H9 (cell line): ENCODE data around the gene MXRA5. TPM values are rescaled to one million over a fixed set of nuclear protein-coding genes. Genes with fewer than 3 reads are reported as not detected.

Experiments used
- DNase-seq: peaks from one replicate; pipeline ENCODE4 v3.0.0-alpha.2; 2017
- H2AFZ ChIP-seq: one replicate; pipeline ENCODE4 v1.6.1; 2013; ENCODE audit warnings: mild to moderate bottlenecking, low read length, control low read depth, moderate library complexity
- H2AK5ac ChIP-seq: 2 replicates; pipeline ENCODE4 v1.6.1; 2013; ENCODE audit warnings: low read length, control low read depth, mixed read lengths; ENCODE audit not compliant: insufficient read length
- H2BK120ac ChIP-seq: one replicate; pipeline ENCODE4 v1.6.1; 2013; ENCODE audit warnings: low read depth, mild to moderate bottlenecking, low read length, control low read depth, inconsistent platforms; ENCODE audit not compliant: poor library complexity, severe bottlenecking
- H2BK12ac ChIP-seq: 2 replicates; pipeline ENCODE4 v1.6.1; 2013; ENCODE audit warnings: low read length, control low read depth, mixed read lengths, low read depth; ENCODE audit not compliant: insufficient read length
- H2BK15ac ChIP-seq: 2 replicates; pipeline ENCODE4 v1.6.1; 2013; ENCODE audit warnings: low read depth, low read length, control low read depth
- H2BK20ac ChIP-seq: one replicate; pipeline ENCODE4 v1.6.1; 2013; ENCODE audit warnings: low read depth, mild to moderate bottlenecking, low read length, control low read depth, inconsistent platforms; ENCODE audit not compliant: poor library complexity, severe bottlenecking
- H2BK5ac ChIP-seq: 2 replicates; pipeline ENCODE4 v1.6.1; 2013; ENCODE audit warnings: low read length, control low read depth, mixed read lengths; ENCODE audit not compliant: insufficient read length
- H3K14ac ChIP-seq: 2 replicates; pipeline ENCODE4 v1.6.1; 2013; ENCODE audit warnings: low read length, control low read depth; ENCODE audit not compliant: insufficient read depth
- H3K18ac ChIP-seq: 2 replicates; pipeline ENCODE4 v1.6.1; 2013; ENCODE audit warnings: low read depth, mild to moderate bottlenecking, mixed read lengths, low read length, control low read depth; ENCODE audit not compliant: insufficient read length
- H3K23ac ChIP-seq: 2 replicates; pipeline ENCODE4 v1.6.1; 2013; ENCODE audit warnings: low read length, control low read depth, mixed read lengths, low read depth; ENCODE audit not compliant: insufficient read length
- H3K23me2 ChIP-seq: 2 replicates; pipeline ENCODE4 v1.6.1; 2013; ENCODE audit warnings: low read depth, mild to moderate bottlenecking, mixed read lengths, low read length, control low read depth; ENCODE audit not compliant: insufficient read length, poor library complexity, severe bottlenecking
- H3K27ac ChIP-seq: 2 replicates; pipeline ENCODE4 v1.5.1; 2013; ENCODE audit warnings: low read length, control low read depth, mixed read lengths, low read depth; ENCODE audit not compliant: insufficient read length
- H3K27me3 ChIP-seq: 2 replicates; pipeline ENCODE4 v1.6.1; 2013; ENCODE audit warnings: low read length, control low read depth, inconsistent platforms; ENCODE audit not compliant: insufficient read depth
- H3K4ac ChIP-seq: 2 replicates; pipeline ENCODE4 v1.6.1; 2013; ENCODE audit warnings: low read depth, mild to moderate bottlenecking, control low read depth, inconsistent platforms, low read length, moderate library complexity
- H3K4me1 ChIP-seq: 2 replicates; pipeline ENCODE4 v1.6.1; 2013; ENCODE audit warnings: low read length, control low read depth, inconsistent platforms; ENCODE audit not compliant: insufficient read depth
- H3K4me2 ChIP-seq: 2 replicates; pipeline ENCODE4 v1.6.1; 2013; ENCODE audit warnings: low read length, control low read depth, mixed read lengths; ENCODE audit not compliant: insufficient read length, insufficient read depth
- H3K56ac ChIP-seq: 2 replicates; pipeline ENCODE4 v1.6.1; 2013; ENCODE audit warnings: low read depth, mild to moderate bottlenecking, mixed read lengths, low read length, control low read depth; ENCODE audit not compliant: insufficient read length
- H3K79me1 ChIP-seq: 2 replicates; pipeline ENCODE4 v1.6.1; 2013; ENCODE audit warnings: low read depth, mild to moderate bottlenecking, moderate library complexity, low read length, control low read depth, inconsistent platforms; ENCODE audit not compliant: insufficient read depth, poor library complexity, severe bottlenecking
- H3K79me2 ChIP-seq: 2 replicates; pipeline ENCODE4 v1.6.1; 2013; ENCODE audit warnings: low read length, control low read depth, inconsistent platforms; ENCODE audit not compliant: insufficient read depth
- H3K9ac ChIP-seq: 2 replicates; pipeline ENCODE4 v1.6.1; 2013; ENCODE audit warnings: low read length, control low read depth, mixed read lengths; ENCODE audit not compliant: insufficient read length; ENCODE audit errors: extremely low read depth
- H3K9me3 ChIP-seq: one replicate; pipeline ENCODE4 v1.6.1; 2013; ENCODE audit warnings: low read depth, low read length, inconsistent platforms; ENCODE audit not compliant: control insufficient read depth
- H3T11ph ChIP-seq: one replicate; pipeline ENCODE4 v1.6.1; 2013; ENCODE audit warnings: mild to moderate bottlenecking, low read length, control low read depth, inconsistent platforms
- H4K20me1 ChIP-seq: one replicate; pipeline ENCODE4 v1.6.1; 2013; ENCODE audit not compliant: control insufficient read depth, insufficient read length, insufficient read depth
- H4K5ac ChIP-seq: 2 replicates; pipeline ENCODE4 v1.6.1; 2013; ENCODE audit warnings: low read depth, mild to moderate bottlenecking, mixed read lengths, low read length, control low read depth; ENCODE audit not compliant: insufficient read length
- H4K8ac ChIP-seq: replicated peaks from 2 replicates; pipeline ENCODE4 v1.6.1; 2013; ENCODE audit warnings: low read length, control low read depth, mixed read lengths, low read depth; ENCODE audit not compliant: insufficient read length
- H4K91ac ChIP-seq: 2 replicates; pipeline ENCODE4 v1.6.1; 2013; ENCODE audit warnings: low read depth, mild to moderate bottlenecking, moderate library complexity, mixed read lengths, low read length, control low read depth; ENCODE audit not compliant: insufficient read length
- H3K27ac Mint-ChIP-seq, 3 experiments: 2 replicates in 2 of 3; 3 replicates in 1 of 3; pipeline ENCODE4 v1.8.0; 2020 to 2021; ENCODE audit warnings: mixed read lengths in 3 of 3, mild to moderate bottlenecking in 1 of 3, moderate library complexity in 1 of 3
- H3K27me3 Mint-ChIP-seq: 2 replicates; pipeline ENCODE4 v1.8.0; 2021; ENCODE audit warnings: low read depth, mild to moderate bottlenecking, moderate library complexity, mixed read lengths
- H3K36me3 Mint-ChIP-seq, 3 experiments: 2 replicates in 2 of 3; 3 replicates in 1 of 3; pipeline ENCODE4 v1.8.0; 2020 to 2021; ENCODE audit warnings: low read depth in 3 of 3, mixed read lengths in 3 of 3; ENCODE audit not compliant: insufficient read depth in 1 of 3
- H3K4me1 Mint-ChIP-seq, 2 experiments: 2 replicates each; pipeline ENCODE4 v1.8.0; 2020; ENCODE audit warnings: mixed read lengths in 2 of 2
- H3K4me3 Mint-ChIP-seq, 2 experiments: 2 replicates in 1 of 2; 3 replicates in 1 of 2; pipeline ENCODE4 v1.8.0; 2020 to 2021; ENCODE audit warnings: mild to moderate bottlenecking in 2 of 2, mixed read lengths in 2 of 2, moderate library complexity in 1 of 2
- H3K9me3 Mint-ChIP-seq, 2 experiments: 2 replicates in 1 of 2; 3 replicates in 1 of 2; pipeline ENCODE4 v1.8.0; 2020; ENCODE audit warnings: mild to moderate bottlenecking in 2 of 2, mixed read lengths in 2 of 2, moderate library complexity in 1 of 2
- CTCF ChIP-seq: fragments of 200-600 bp; sonication (generic); conservative IDR thresholded peaks from 3 replicates; pipeline ENCODE4 v1.8.0; 2021; ENCODE audit warnings: antibody characterized with exemption, mild to moderate bottlenecking
- WGBS: extraction: QIAGEN DNeasy Blood & Tissue Kit; methylation state at CpG from one replicate; pipeline ENCODE4 v1.1.7; 2013; ENCODE audit warnings: missing lambda C conversion rate, low lambda C conversion rate, mixed read lengths; ENCODE audit not compliant: insufficient read length; ENCODE audit errors: extremely low coverage; 5-methylcytosine and 5-hydroxymethylcytosine counted together
- total RNA-seq: library from RNA; stranded (reverse); gene quantifications from 2 replicates; pipeline ENCODE4 v1.2.1, GENCODE V29; 2021

Gene MXRA5
- total RNA-seq, 1 experiment from 2014 or later: 1.0 TPM

GRCh38 chrX:3378156-3378555 is 31.7 kb upstream of the MXRA5 start:
- WGBS: no CpG with 5 or more reads among the region's 4 CpGs
- H2BK5ac ChIP-seq: no peak overlapping the region
- TF ChIP-seq CTCF: no peak

More at GRCh38 chrX:3378156-3378555, 31.7 kb upstream of the MXRA5 start:
- Histone ChIP-seq H2BK120ac (no peak overlapping the region), H4K91ac (no peak overlapping the region), H3K79me2 (no peaks in the 10 kb centered on the region), H3K23ac (no peak overlapping the region), H4K20me1 (no peaks in the 10 kb centered on the region), H3K4ac (no peak overlapping the region), H2AK5ac (no peak overlapping the region), H3K27me3 (no peaks in the 10 kb centered on the region), H2BK12ac (no peak overlapping the region), H3K9ac (no peak overlapping the region), H3K9me3 (no peaks in the 10 kb centered on the region), H3K56ac (no peak overlapping the region), H3T11ph (no peak overlapping the region), H4K8ac (no peak overlapping the region), H3K79me1 (no peaks in the 10 kb centered on the region), H3K18ac (no peak overlapping the region), H3K14ac (no peak overlapping the region), H3K4me2 (no peak overlapping the region), H2BK20ac (no peak overlapping the region), H3K23me2 (no peaks in the 10 kb centered on the region), H2BK15ac (no peak overlapping the region), H3K4me1 (no peaks in the 10 kb centered on the region), H2AFZ (no peak overlapping the region), H3K27ac (no peak overlapping the region), H4K5ac (no peak overlapping the region)
- Mint-ChIP-seq H3K36me3 (peaks cover 0 to 1% (median 0%) of the 10 kb centered on the region in 3 experiments; a peak in 2 of 7 replicates), H3K27ac (no peak overlapping the region), H3K27me3 (peaks cover under 1% of the 10 kb centered on the region; the same call in 1 of the 2 replicates), H3K4me1 (no peaks in the 10 kb centered on the region), H3K9me3 (peaks cover 5 to 19% of the 10 kb centered on the region in 2 experiments), H3K4me3 (no peak overlapping the region)
- DNase-seq: no peak
